Ovary (tissue), 9 donors: ENCODE data around the gene SCUBE2. TPM values are rescaled to one million over a fixed set of nuclear protein-coding genes. Genes with fewer than 3 reads are reported as not detected.
"Not testable (repeated sequence)": the region's sequence is repeated elsewhere in the genome, so short reads cannot be mapped to it uniquely, and the experiment has no call there.

Source experiments
- DNase-seq, 5 donors: peaks; one replicate each; pipeline ENCODE4 v3.0.0-alpha.2; 2019 to 2020
- H3K27ac ChIP-seq, 2 donors: fragments of 200-600 bp; one replicate each; pipeline versions ENCODE4 v1.5.1 to v1.8.0; 2019 to 2022
- H3K27me3 ChIP-seq: fragments of 200-600 bp; one replicate; pipeline ENCODE4 v1.8.0; 2022
- H3K36me3 ChIP-seq: fragments of 200-600 bp; sonication (generic); one replicate; pipeline ENCODE4 v1.5.1; 2019
- H3K4me1 ChIP-seq: one replicate; pipeline ENCODE4 v1.8.1; 2013; ENCODE audit warnings: mild to moderate bottlenecking, moderate library complexity; ENCODE audit not compliant: insufficient read depth
- H3K4me3 ChIP-seq: fragments of 200-600 bp; sonication (generic); one replicate; pipeline ENCODE4 v1.5.1; 2017
- H3K9me3 ChIP-seq, 2 donors: fragments of 200-600 bp in 1 of 2; sonication (generic) in 1 of 2; one replicate each; pipeline versions ENCODE4 v1.5.1 to v1.8.1; 2013 to 2019; ENCODE audit warnings: mild to moderate bottlenecking in 1 of 2, moderate library complexity in 1 of 2
- EP300 ChIP-seq: sonication (generic); formaldehyde crosslinking; IDR thresholded peaks from one replicate; pipeline ENCODE4 v1.6.1; 2017; ENCODE audit warnings: antibody characterized with exemption
- POLR2A ChIP-seq: fragments of 450-650 bp; IDR thresholded peaks from one replicate; pipeline ENCODE4 v1.6.1; 2017; ENCODE audit warnings: antibody characterized with exemption, mild to moderate bottlenecking, moderate library complexity
- WGBS, 3 donors: extraction: QIAGEN DNeasy Blood & Tissue Kit in 1 of 3; methylation state at CpG; one replicate each; pipeline versions ENCODE4 v1.1.5 to v1.1.7; 2013 to 2017; 5-methylcytosine and 5-hydroxymethylcytosine counted together
- intact Hi-C, 4 donors: fragments of 100-400 bp; cut with DNase I; formaldehyde crosslinking; loops; one replicate each; pipeline versions ENCODE4 v1.11.0 to v1.15.1; 2022 to 2023
- polyA plus RNA-seq, 2 donors: library from polyadenylated mRNA; stranded (reverse); fragments of 200-250 nt in 1 of 2; fragments of 350-450 nt in 1 of 2; fragmentation: Illumina TruSeq in 1 of 2; extraction: RNeasy Lipid Tissue Mini Kit (QIAGEN cat#74804) in 1 of 2; gene quantifications; one replicate each; pipeline ENCODE4 v1.2.3, GENCODE V29; 2013 to 2014
- total RNA-seq, 7 donors: library from RNA; depleted of rRNA in 2 of 7; stranded (reverse); fragments of >200 nt in 2 of 7; fragmentation: NEBNext Ultra II Directional in 3 of 7; extraction: Animal tissue kit (Norgen Biotek cat#: 25700) in 3 of 7; gene quantifications; one replicate each; pipeline versions ENCODE4 v1.1.0 to v1.2.4, GENCODE V29; 2016 to 2023
- TF ChIP-seq, protein P1 (sequence below), 3 donors: fragments of 450-650 bp in 2 of 3; fragments of 200-600 bp in 1 of 3; IDR thresholded peaks; one replicate each; pipeline versions ENCODE4 v1.5.1 to v1.8.0; 2016 to 2022; ENCODE audit warnings: antibody characterized with exemption in 3 of 3, mild to moderate bottlenecking in 1 of 3
- donor health status: DM: no; HTN: no; CAD: no; lungs with moderate emphysema.
- donor health status: DM: no; HTN: no; CAD: no.
- donor health status: Bipolar disorder and iron deficiency.
- donor health status: DM: yes; HTN: yes; CAD: no.
- donor health status: DM: no; HTN: no; CAD: no.
- donor health status: DM: yes; HTN: yes; CAD: no.

Gene SCUBE2
- total and polyA plus RNA-seq, 9 donors: 0.12 to 8.2 (median 1.00) TPM

- Histone ChIP-seq H3K4me3 (no peak overlapping the region), H3K36me3 (no peaks in the 10 kb centered on the region), H3K9me3 (no peaks in the 10 kb centered on the region), H3K4me1 (no peaks in the 10 kb centered on the region), H3K27me3 (no peaks in the 10 kb centered on the region), H3K27ac (no peak overlapping the region)
- intact Hi-C loops: no loop called here
- 76 to 80% (median 77%) methylated on average over 3 of the region's 3 CpGs for WGBS, 3 donors
- TF ChIP-seq POLR2A: no peak
- TF ChIP-seq EP300: no peak
- TF ChIP-seq, protein P1, sequence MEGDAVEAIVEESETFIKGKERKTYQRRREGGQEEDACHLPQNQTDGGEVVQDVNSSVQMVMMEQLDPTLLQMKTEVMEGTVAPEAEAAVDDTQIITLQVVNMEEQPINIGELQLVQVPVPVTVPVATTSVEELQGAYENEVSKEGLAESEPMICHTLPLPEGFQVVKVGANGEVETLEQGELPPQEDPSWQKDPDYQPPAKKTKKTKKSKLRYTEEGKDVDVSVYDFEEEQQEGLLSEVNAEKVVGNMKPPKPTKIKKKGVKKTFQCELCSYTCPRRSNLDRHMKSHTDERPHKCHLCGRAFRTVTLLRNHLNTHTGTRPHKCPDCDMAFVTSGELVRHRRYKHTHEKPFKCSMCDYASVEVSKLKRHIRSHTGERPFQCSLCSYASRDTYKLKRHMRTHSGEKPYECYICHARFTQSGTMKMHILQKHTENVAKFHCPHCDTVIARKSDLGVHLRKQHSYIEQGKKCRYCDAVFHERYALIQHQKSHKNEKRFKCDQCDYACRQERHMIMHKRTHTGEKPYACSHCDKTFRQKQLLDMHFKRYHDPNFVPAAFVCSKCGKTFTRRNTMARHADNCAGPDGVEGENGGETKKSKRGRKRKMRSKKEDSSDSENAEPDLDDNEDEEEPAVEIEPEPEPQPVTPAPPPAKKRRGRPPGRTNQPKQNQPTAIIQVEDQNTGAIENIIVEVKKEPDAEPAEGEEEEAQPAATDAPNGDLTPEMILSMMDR (IDR thresholded peaks at IDR 0.05): no peak
- DNase-seq: no peak
Observed at GRCh38 chr11:8980485-8980884, 110.9 kb downstream of the SCUBE2 start.

DNA sequence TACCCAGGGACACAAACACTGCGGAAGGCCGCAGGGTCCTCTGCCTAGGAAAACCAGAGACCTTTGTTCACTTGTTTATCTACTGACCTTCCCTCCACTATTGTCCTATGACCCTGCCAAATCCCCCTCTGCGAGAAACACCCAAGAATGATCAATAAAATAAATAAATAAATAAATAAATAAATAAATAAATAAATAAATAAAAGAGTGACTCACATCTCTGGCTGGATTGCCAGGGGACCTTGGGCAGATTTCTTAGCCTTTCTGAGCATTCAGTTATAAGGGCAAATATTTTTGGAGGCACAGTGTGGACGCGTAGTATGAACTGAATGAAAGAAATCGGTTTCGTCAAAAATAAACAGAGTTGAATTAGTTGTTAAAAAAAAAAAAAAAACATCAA lies 112.0 kb downstream of the SCUBE2 start:
- H3K9me3 ChIP-seq, H3K4me1 ChIP-seq, H3K27ac ChIP-seq, H3K36me3 ChIP-seq, H3K27me3 ChIP-seq, DNase-seq, intact Hi-C loops, H3K4me3 ChIP-seq: not testable (repeated sequence)
- WGBS, 3 donors: 89 to 93% (median 90%) methylated on average over 4 to 5 of the region's 7 CpGs

DNA sequence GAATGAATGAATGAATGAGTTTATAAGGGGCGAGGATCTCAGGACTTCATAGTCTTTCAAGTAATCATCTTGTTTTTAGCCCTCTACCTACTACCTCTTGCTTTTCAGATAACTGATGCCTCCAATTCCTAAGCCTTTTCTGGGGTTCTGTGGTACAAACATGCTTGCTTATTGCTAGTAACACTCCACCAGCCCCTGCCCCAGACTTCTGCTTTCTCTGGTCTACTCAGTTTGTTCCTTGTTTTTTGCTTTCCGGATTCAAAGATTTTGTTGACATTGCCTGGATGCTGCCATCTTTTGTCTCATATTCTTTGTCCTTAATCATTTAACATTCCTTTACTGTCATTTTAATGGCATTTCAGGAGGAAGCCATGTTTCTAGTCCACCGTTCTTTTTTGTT lies 118.3 kb downstream of the SCUBE2 start:
- H3K4me1 ChIP-seq: no peaks in the 10 kb centered on the region
- DNase-seq: no peak
- TF ChIP-seq, protein P1 (IDR thresholded peaks at IDR 0.05): no peak
- TF ChIP-seq POLR2A (no peak), EP300 (no peak)
- 61 to 79% (median 71%) methylated on average over 3 of the region's 3 CpGs for WGBS, 3 donors
- no peaks in the 10 kb centered on the region for H3K9me3 ChIP-seq
- no peak overlapping the region for H3K27ac ChIP-seq
- intact Hi-C loops: loop anchor here in 1 of 4 donors (5.0 kb wide), 1 partner anchor 164 kb away; no protein-coding TSS in a partner anchor
- no peaks in the 10 kb centered on the region for H3K36me3 ChIP-seq
- no peaks in the 10 kb centered on the region for H3K27me3 ChIP-seq
- H3K4me3 ChIP-seq: no peak overlapping the region

DNA sequence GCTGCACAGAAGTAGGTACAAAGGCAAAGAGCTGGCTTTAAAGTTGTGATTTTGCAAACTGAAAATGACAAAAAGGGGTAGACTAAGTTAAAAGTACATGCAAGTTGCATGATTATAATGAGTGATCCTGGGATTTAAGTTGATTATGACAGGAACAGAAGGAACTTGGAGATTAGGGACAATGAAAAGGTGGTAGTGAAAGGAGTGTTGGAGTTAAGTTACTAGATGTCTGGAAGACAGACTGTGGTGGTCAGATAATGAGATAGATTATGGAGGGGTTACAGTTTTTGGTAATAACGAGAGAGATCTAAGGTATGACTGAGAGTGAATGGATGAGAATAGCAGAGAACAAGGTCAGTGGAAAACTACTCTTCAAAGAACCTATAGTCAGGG lies 119.5 kb downstream of the SCUBE2 start:
- no peak overlapping the region for H3K4me3 ChIP-seq
- TF ChIP-seq POLR2A: no peak
- TF ChIP-seq, protein P1 (IDR thresholded peaks at IDR 0.05): no peak
- TF ChIP-seq EP300: no peak
- H3K27me3 ChIP-seq: no peaks in the 10 kb centered on the region
- H3K27ac ChIP-seq: no peak overlapping the region
- no peaks in the 10 kb centered on the region for H3K36me3 ChIP-seq
- H3K9me3 ChIP-seq: no peaks in the 10 kb centered on the region
- intact Hi-C loops: loop anchor here in 1 of 4 donors (5.0 kb wide), 1 partner anchor 165 kb away; no protein-coding TSS in a partner anchor
- WGBS, 3 donors: 38 to 72% (median 56%) methylated on average over 1 of the region's 1 CpG
- no peaks in the 10 kb centered on the region for H3K4me1 ChIP-seq
- DNase-seq: no peak

DNA sequence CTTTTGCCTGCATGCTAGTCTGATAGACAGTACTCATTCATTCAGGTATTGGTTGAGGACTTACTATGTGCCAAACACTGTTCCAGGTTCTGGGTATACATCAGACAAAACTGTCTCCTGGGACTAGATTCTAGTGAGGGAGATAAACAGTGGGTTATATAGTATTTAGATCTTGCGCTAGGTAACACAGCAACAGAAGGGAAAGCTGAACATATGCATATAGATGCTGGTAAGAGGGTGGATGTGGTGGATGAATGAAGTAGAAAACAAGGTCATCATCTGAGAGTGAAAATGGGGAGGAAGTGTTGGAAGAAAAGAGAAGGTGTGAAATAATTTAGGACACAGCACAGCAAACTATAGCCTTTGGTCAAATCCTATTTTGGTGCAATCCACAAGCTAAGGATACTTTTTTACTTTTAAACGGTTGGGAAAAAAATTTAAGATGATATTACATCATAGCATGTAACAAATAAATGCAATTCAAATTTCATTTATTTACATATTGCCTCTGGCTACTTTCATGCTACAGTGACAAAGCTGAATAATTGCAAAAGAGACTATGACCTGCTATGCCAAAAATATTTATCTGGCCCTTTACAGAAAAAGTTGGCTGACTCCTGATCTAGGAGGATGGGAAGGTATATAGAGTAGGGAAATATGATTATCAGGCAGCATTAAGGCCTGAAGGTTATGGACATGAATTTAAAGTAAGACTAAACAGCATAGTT lies 120.0 kb downstream of the SCUBE2 start:
- Histone ChIP-seq H3K4me3 (no peak overlapping the region), H3K27me3 (no peaks in the 10 kb centered on the region), H3K4me1 (no peaks in the 10 kb centered on the region), H3K9me3 (no peaks in the 10 kb centered on the region), H3K36me3 (no peaks in the 10 kb centered on the region), H3K27ac (no peak overlapping the region)
- no peak for TF ChIP-seq POLR2A
- TF ChIP-seq, protein P1 (IDR thresholded peaks at IDR 0.05): no peak
- no peak for TF ChIP-seq EP300
- intact Hi-C loops: loop anchor here in 1 of 4 donors (5.0 kb wide), 1 partner anchor 166 kb away; no protein-coding TSS in a partner anchor
- DNase-seq: no peak
- 71 to 80% (median 75%) methylated on average over 2 of the region's 2 CpGs for WGBS, 3 donors
